H9 (cell line): ENCODE measurements around the gene IGLON5. TPM values are rescaled to one million over a fixed set of nuclear protein-coding genes. Genes with fewer than 3 reads are reported as not detected.

Experiments used
- DNase-seq: peaks from one replicate; pipeline ENCODE4 v3.0.0-alpha.2; 2017
- H2AFZ ChIP-seq: one replicate; pipeline ENCODE4 v1.6.1; 2013; ENCODE audit warnings: mild to moderate bottlenecking, low read length, control low read depth, moderate library complexity
- H2AK5ac ChIP-seq: 2 replicates; pipeline ENCODE4 v1.6.1; 2013; ENCODE audit warnings: low read length, control low read depth, mixed read lengths; ENCODE audit not compliant: insufficient read length
- H2BK120ac ChIP-seq: one replicate; pipeline ENCODE4 v1.6.1; 2013; ENCODE audit warnings: low read depth, mild to moderate bottlenecking, low read length, control low read depth, inconsistent platforms; ENCODE audit not compliant: poor library complexity, severe bottlenecking
- H2BK12ac ChIP-seq: 2 replicates; pipeline ENCODE4 v1.6.1; 2013; ENCODE audit warnings: low read length, control low read depth, mixed read lengths, low read depth; ENCODE audit not compliant: insufficient read length
- H2BK15ac ChIP-seq: 2 replicates; pipeline ENCODE4 v1.6.1; 2013; ENCODE audit warnings: low read depth, low read length, control low read depth
- H2BK20ac ChIP-seq: one replicate; pipeline ENCODE4 v1.6.1; 2013; ENCODE audit warnings: low read depth, mild to moderate bottlenecking, low read length, control low read depth, inconsistent platforms; ENCODE audit not compliant: poor library complexity, severe bottlenecking
- H2BK5ac ChIP-seq: 2 replicates; pipeline ENCODE4 v1.6.1; 2013; ENCODE audit warnings: low read length, control low read depth, mixed read lengths; ENCODE audit not compliant: insufficient read length
- H3K14ac ChIP-seq: 2 replicates; pipeline ENCODE4 v1.6.1; 2013; ENCODE audit warnings: low read length, control low read depth; ENCODE audit not compliant: insufficient read depth
- H3K18ac ChIP-seq: 2 replicates; pipeline ENCODE4 v1.6.1; 2013; ENCODE audit warnings: low read depth, mild to moderate bottlenecking, mixed read lengths, low read length, control low read depth; ENCODE audit not compliant: insufficient read length
- H3K23ac ChIP-seq: 2 replicates; pipeline ENCODE4 v1.6.1; 2013; ENCODE audit warnings: low read length, control low read depth, mixed read lengths, low read depth; ENCODE audit not compliant: insufficient read length
- H3K23me2 ChIP-seq: 2 replicates; pipeline ENCODE4 v1.6.1; 2013; ENCODE audit warnings: low read depth, mild to moderate bottlenecking, mixed read lengths, low read length, control low read depth; ENCODE audit not compliant: insufficient read length, poor library complexity, severe bottlenecking
- H3K27ac ChIP-seq: 2 replicates; pipeline ENCODE4 v1.5.1; 2013; ENCODE audit warnings: low read length, control low read depth, mixed read lengths, low read depth; ENCODE audit not compliant: insufficient read length
- H3K27me3 ChIP-seq: 2 replicates; pipeline ENCODE4 v1.6.1; 2013; ENCODE audit warnings: low read length, control low read depth, inconsistent platforms; ENCODE audit not compliant: insufficient read depth
- H3K4ac ChIP-seq: 2 replicates; pipeline ENCODE4 v1.6.1; 2013; ENCODE audit warnings: low read depth, mild to moderate bottlenecking, control low read depth, inconsistent platforms, low read length, moderate library complexity
- H3K4me1 ChIP-seq: 2 replicates; pipeline ENCODE4 v1.6.1; 2013; ENCODE audit warnings: low read length, control low read depth, inconsistent platforms; ENCODE audit not compliant: insufficient read depth
- H3K4me2 ChIP-seq: 2 replicates; pipeline ENCODE4 v1.6.1; 2013; ENCODE audit warnings: low read length, control low read depth, mixed read lengths; ENCODE audit not compliant: insufficient read length, insufficient read depth
- H3K56ac ChIP-seq: 2 replicates; pipeline ENCODE4 v1.6.1; 2013; ENCODE audit warnings: low read depth, mild to moderate bottlenecking, mixed read lengths, low read length, control low read depth; ENCODE audit not compliant: insufficient read length
- H3K79me1 ChIP-seq: 2 replicates; pipeline ENCODE4 v1.6.1; 2013; ENCODE audit warnings: low read depth, mild to moderate bottlenecking, moderate library complexity, low read length, control low read depth, inconsistent platforms; ENCODE audit not compliant: insufficient read depth, poor library complexity, severe bottlenecking
- H3K79me2 ChIP-seq: 2 replicates; pipeline ENCODE4 v1.6.1; 2013; ENCODE audit warnings: low read length, control low read depth, inconsistent platforms; ENCODE audit not compliant: insufficient read depth
- H3K9ac ChIP-seq: 2 replicates; pipeline ENCODE4 v1.6.1; 2013; ENCODE audit warnings: low read length, control low read depth, mixed read lengths; ENCODE audit not compliant: insufficient read length; ENCODE audit errors: extremely low read depth
- H3K9me3 ChIP-seq: one replicate; pipeline ENCODE4 v1.6.1; 2013; ENCODE audit warnings: low read depth, low read length, inconsistent platforms; ENCODE audit not compliant: control insufficient read depth
- H3T11ph ChIP-seq: one replicate; pipeline ENCODE4 v1.6.1; 2013; ENCODE audit warnings: mild to moderate bottlenecking, low read length, control low read depth, inconsistent platforms
- H4K20me1 ChIP-seq: one replicate; pipeline ENCODE4 v1.6.1; 2013; ENCODE audit not compliant: control insufficient read depth, insufficient read length, insufficient read depth
- H4K5ac ChIP-seq: 2 replicates; pipeline ENCODE4 v1.6.1; 2013; ENCODE audit warnings: low read depth, mild to moderate bottlenecking, mixed read lengths, low read length, control low read depth; ENCODE audit not compliant: insufficient read length
- H4K8ac ChIP-seq: replicated peaks from 2 replicates; pipeline ENCODE4 v1.6.1; 2013; ENCODE audit warnings: low read length, control low read depth, mixed read lengths, low read depth; ENCODE audit not compliant: insufficient read length
- H4K91ac ChIP-seq: 2 replicates; pipeline ENCODE4 v1.6.1; 2013; ENCODE audit warnings: low read depth, mild to moderate bottlenecking, moderate library complexity, mixed read lengths, low read length, control low read depth; ENCODE audit not compliant: insufficient read length
- H3K27ac Mint-ChIP-seq, 3 experiments: 2 replicates in 2 of 3; 3 replicates in 1 of 3; pipeline ENCODE4 v1.8.0; 2020 to 2021; ENCODE audit warnings: mixed read lengths in 3 of 3, mild to moderate bottlenecking in 1 of 3, moderate library complexity in 1 of 3
- H3K27me3 Mint-ChIP-seq: 2 replicates; pipeline ENCODE4 v1.8.0; 2021; ENCODE audit warnings: low read depth, mild to moderate bottlenecking, moderate library complexity, mixed read lengths
- H3K36me3 Mint-ChIP-seq, 3 experiments: 2 replicates in 2 of 3; 3 replicates in 1 of 3; pipeline ENCODE4 v1.8.0; 2020 to 2021; ENCODE audit warnings: low read depth in 3 of 3, mixed read lengths in 3 of 3; ENCODE audit not compliant: insufficient read depth in 1 of 3
- H3K4me1 Mint-ChIP-seq, 2 experiments: 2 replicates each; pipeline ENCODE4 v1.8.0; 2020; ENCODE audit warnings: mixed read lengths in 2 of 2
- H3K4me3 Mint-ChIP-seq, 2 experiments: 2 replicates in 1 of 2; 3 replicates in 1 of 2; pipeline ENCODE4 v1.8.0; 2020 to 2021; ENCODE audit warnings: mild to moderate bottlenecking in 2 of 2, mixed read lengths in 2 of 2, moderate library complexity in 1 of 2
- H3K9me3 Mint-ChIP-seq, 2 experiments: 2 replicates in 1 of 2; 3 replicates in 1 of 2; pipeline ENCODE4 v1.8.0; 2020; ENCODE audit warnings: mild to moderate bottlenecking in 2 of 2, mixed read lengths in 2 of 2, moderate library complexity in 1 of 2
- CTCF ChIP-seq: fragments of 200-600 bp; sonication (generic); conservative IDR thresholded peaks from 3 replicates; pipeline ENCODE4 v1.8.0; 2021; ENCODE audit warnings: antibody characterized with exemption, mild to moderate bottlenecking
- WGBS: extraction: QIAGEN DNeasy Blood & Tissue Kit; methylation state at CpG from one replicate; pipeline ENCODE4 v1.1.7; 2013; ENCODE audit warnings: missing lambda C conversion rate, low lambda C conversion rate, mixed read lengths; ENCODE audit not compliant: insufficient read length; ENCODE audit errors: extremely low coverage; 5-methylcytosine and 5-hydroxymethylcytosine counted together
- total RNA-seq: library from RNA; stranded (reverse); gene quantifications from 2 replicates; pipeline ENCODE4 v1.2.1, GENCODE V29; 2021

The IGLON5 gene
- total RNA-seq, 1 experiment from 2014 or later: 41.4 TPM

GRCh38 chr19:51330366-51330765 is 18.9 kb downstream of the IGLON5 start:
- Mint-ChIP-seq H3K9me3 (0 out of 5 replicates have a peak, but pooled peaks cover 0 to 4% of the 10 kb centered on the region in 2 experiments), H3K36me3 (peaks cover 33 to 53% (median 45%) of the 10 kb centered on the region in 3 experiments), H3K4me1 (peaks cover 4 to 18% of the 10 kb centered on the region in 2 experiments), H3K27me3 (no peaks in the 10 kb centered on the region), H3K27ac (no peak overlapping the region), H3K4me3 (no peak overlapping the region)
- Histone ChIP-seq H2BK20ac (no peak overlapping the region), H3K79me2 (no peaks in the 10 kb centered on the region), H2BK12ac (no peak overlapping the region), H3K14ac (no peak overlapping the region), H3K4me2 (no peak overlapping the region), H3K56ac (no peak overlapping the region), H3K27me3 (no peaks in the 10 kb centered on the region), H3K23ac (no peak overlapping the region), H3K4me1 (no peaks in the 10 kb centered on the region), H4K5ac (no peak overlapping the region), H2BK120ac (no peak overlapping the region), H4K20me1 (no peaks in the 10 kb centered on the region), H3K9ac (no peak overlapping the region), H2BK5ac (no peak overlapping the region), H4K91ac (no peak overlapping the region), H2AFZ (no peak overlapping the region), H3K79me1 (no peaks in the 10 kb centered on the region), H3T11ph (no peak overlapping the region), H3K27ac (no peak overlapping the region), H3K18ac (no peak overlapping the region), H2BK15ac (no peak overlapping the region), H3K9me3 (peaks cover 5% of the 10 kb centered on the region), H4K8ac (no peak overlapping the region), H2AK5ac (no peak overlapping the region), H3K4ac (no peak overlapping the region), H3K23me2 (peaks cover 8% of the 10 kb centered on the region)
- WGBS: no CpG with 5 or more reads among the region's 4 CpGs
- DNase-seq: no peak
- TF ChIP-seq CTCF: no peak
